HepG2 (cell line): Measurements from ENCODE around the gene PSMD5. TPM values are rescaled to one million over a fixed set of nuclear protein-coding genes. Genes with fewer than 3 reads are reported as not detected.

Experiments used
- ATF6 ChIP-seq: sonication (generic); formaldehyde crosslinking; conservative IDR thresholded peaks from 2 replicates; pipeline ENCODE4 v1.4.0; 2020; ENCODE audit warnings: missing genetic modification reagents
- ATRX ChIP-seq: sonication (generic); formaldehyde crosslinking; IDR thresholded peaks from 2 replicates; pipeline ENCODE4 v1.4.0; 2020; ENCODE audit warnings: missing genetic modification reagents, borderline replicate concordance
- DNMT1 ChIP-seq: sonication (generic); formaldehyde crosslinking; IDR thresholded peaks from 2 replicates; pipeline ENCODE4 v1.5.1; 2020; ENCODE audit warnings: mild to moderate bottlenecking, missing genetic modification reagents
- GFI1 ChIP-seq: sonication (generic); formaldehyde crosslinking; IDR thresholded peaks from 2 replicates; pipeline ENCODE4 v1.5.0; 2020; ENCODE audit warnings: missing genetic modification reagents, mild to moderate bottlenecking, borderline replicate concordance
- HNRNPH1 ChIP-seq: fragments of 200-400 bp; formaldehyde crosslinking; optimal IDR thresholded peaks from 2 replicates; pipeline ENCODE3; 2017; ENCODE audit warnings: mild to moderate bottlenecking, low read depth, low read length
- ISX ChIP-seq: sonication (generic); formaldehyde crosslinking; conservative IDR thresholded peaks from 2 replicates; pipeline ENCODE4 v1.5.0; 2020; ENCODE audit warnings: missing genetic modification reagents
- KAT7 ChIP-seq: IDR thresholded peaks from 2 replicates; pipeline ENCODE4 v1.6.1; 2018; ENCODE audit warnings: borderline replicate concordance, missing compliant biosample characterization
- KLF6 ChIP-seq: IDR thresholded peaks from 2 replicates; pipeline ENCODE4 v1.8.0; 2016; ENCODE audit warnings: missing biosample characterization, missing genetic modification reagents
- MEF2D ChIP-seq: sonication (generic); formaldehyde crosslinking; IDR thresholded peaks from 2 replicates; pipeline ENCODE4 v1.5.1; 2020; ENCODE audit warnings: mild to moderate bottlenecking, missing genetic modification reagents
- NCOA2 ChIP-seq: sonication (generic); formaldehyde crosslinking; IDR thresholded peaks from 2 replicates; pipeline ENCODE4 v1.8.0; 2022; ENCODE audit warnings: inconsistent platforms
- PHF20 ChIP-seq: sonication (generic); formaldehyde crosslinking; IDR thresholded peaks from 2 replicates; pipeline ENCODE4 v1.5.0; 2020; ENCODE audit warnings: mild to moderate bottlenecking, missing genetic modification reagents
- SP140L ChIP-seq: sonication (generic); formaldehyde crosslinking; IDR thresholded peaks from 2 replicates; pipeline ENCODE4 v1.4.0; 2020; ENCODE audit warnings: missing genetic modification reagents, borderline replicate concordance
- SP2 ChIP-seq: sonication (generic); formaldehyde crosslinking; IDR thresholded peaks from 2 replicates; pipeline ENCODE4 v1.5.1; 2020; ENCODE audit warnings: mild to moderate bottlenecking, missing genetic modification reagents
- SRF ChIP-seq: IDR thresholded peaks from 2 replicates; pipeline ENCODE4 v1.6.1; 2011; ENCODE audit warnings: mild to moderate bottlenecking, low read depth, low read length, moderate library complexity
- TARDBP ChIP-seq: sonication (generic); formaldehyde crosslinking; IDR thresholded peaks from 2 replicates; pipeline ENCODE4 v1.8.0; 2022; ENCODE audit warnings: mild to moderate bottlenecking, missing genetic modification reagents
- TERF1 ChIP-seq: sonication (generic); formaldehyde crosslinking; IDR thresholded peaks from 2 replicates; pipeline ENCODE4 v1.8.0; 2022; ENCODE audit warnings: mild to moderate bottlenecking, missing genetic modification reagents, moderate library complexity
- TFDP1 ChIP-seq: IDR thresholded peaks from 2 replicates; pipeline ENCODE4 v1.6.1; 2016; ENCODE audit warnings: missing compliant biosample characterization, missing genetic modification reagents, borderline replicate concordance
- TRAFD1 ChIP-seq: sonication (generic); formaldehyde crosslinking; IDR thresholded peaks from 2 replicates; pipeline ENCODE4 v1.5.1; 2020; ENCODE audit warnings: missing genetic modification reagents, mild to moderate bottlenecking, borderline replicate concordance
- ZBTB1 ChIP-seq: sonication (generic); formaldehyde crosslinking; IDR thresholded peaks from 2 replicates; pipeline ENCODE4 v1.4.0; 2020; ENCODE audit warnings: missing genetic modification reagents, borderline replicate concordance
- ZNF10 ChIP-seq: sonication (generic); formaldehyde crosslinking; IDR thresholded peaks from 2 replicates; pipeline ENCODE4 v1.4.0; 2020; ENCODE audit warnings: mild to moderate bottlenecking, low read depth, missing genetic modification reagents, borderline replicate concordance
- ZNF709 ChIP-seq: sonication (generic); formaldehyde crosslinking; IDR thresholded peaks from 2 replicates; pipeline ENCODE4 v1.5.0; 2020; ENCODE audit warnings: mild to moderate bottlenecking, missing genetic modification reagents
- ZNF713 ChIP-seq: sonication (generic); formaldehyde crosslinking; IDR thresholded peaks from 2 replicates; pipeline ENCODE4 v1.4.0; 2020; ENCODE audit warnings: mild to moderate bottlenecking, missing genetic modification reagents
- ZSCAN25 ChIP-seq: sonication (generic); formaldehyde crosslinking; IDR thresholded peaks from 2 replicates; pipeline ENCODE4 v1.8.0; 2022; ENCODE audit warnings: mild to moderate bottlenecking, missing genetic modification reagents
- polyA plus RNA-seq, 8 experiments: library from polyadenylated mRNA; depleted of rRNA in 3 of 8; stranded (reverse) in 7 of 8; unstranded in 1 of 8; fragments of >200 nt; fragmentation: Illumina TruSeq in 4 of 8; extraction: Trizol in 4 of 8; gene quantifications; 2 replicates each; pipeline versions ENCODE4 v1.2.1 to v1.2.3, GENCODE V29; 2011 to 2016; ENCODE audit warnings: low read depth in 4 of 8, missing spikeins in 1 of 8, mixed read lengths in 1 of 8; ENCODE audit not compliant: insufficient read depth in 1 of 8
- total RNA-seq, 5 experiments: library from RNA; depleted of rRNA; stranded (reverse); fragments of >200 nt; fragmentation: Illumina TruSeq; extraction: Trizol; gene quantifications; 2 replicates each; pipeline ENCODE4 v1.2.3, GENCODE V29; 2016; ENCODE audit warnings: low read depth in 1 of 5

PSMD5 gene
- total and polyA plus RNA-seq, 2 of the 13 experiments (the other 11 are each of a cell fraction or from before 2014, with no cell fraction given), result 12.7 to 18.1 TPM

GRCh38 chr9:120792898-120793765 lies 49.6 kb downstream of the PSMD5 start, which contains the start of gene FBXW2 (continued):
- TF ChIP-seq ATRX (CRISPR knock-in tag) (no peak), KAT7 (CRISPR knock-in tag) (peak; percentile 90), TRAFD1 (CRISPR knock-in tag) (no peak), MEF2D (CRISPR knock-in tag) (no peak; the same call in 1 of the 2 replicates), GFI1 (CRISPR knock-in tag) (peak; percentile 66; the same call in 1 of the 2 replicates), ZNF10 (CRISPR knock-in tag) (no peak), ZNF713 (no peak), ZSCAN25 (CRISPR knock-in tag) (peak; percentile 100), TFDP1 (CRISPR knock-in tag) (peak; percentile 86), ZBTB1 (CRISPR knock-in tag) (0 out of 2 replicates have a peak, but pooled peaks have one; percentile 40), SP140L (CRISPR knock-in tag) (no peak), ISX (CRISPR knock-in tag) (peak; percentile 86; the same call in 1 of the 2 replicates), PHF20 (CRISPR knock-in tag) (peak; percentile 98), ATF6 (CRISPR knock-in tag) (no peak), ZNF709 (CRISPR knock-in tag) (peak; percentile 82; the same call in 1 of the 2 replicates), DNMT1 (CRISPR knock-in tag) (no peak), TERF1 (CRISPR knock-in tag) (peak; percentile 70; the same call in 1 of the 2 replicates), SP2 (peak; percentile 70; the same call in 1 of the 2 replicates), TARDBP (CRISPR knock-in tag) (peak; percentile 92), NCOA2 (CRISPR knock-in tag) (peak; percentile 73), HNRNPH1 (peak; percentile 92), SRF (0 out of 2 replicates have a peak, but pooled peaks have one; percentile 43), KLF6 (CRISPR knock-in tag) (0 out of 2 replicates have a peak, but pooled peaks have one; percentile 87)
